ENCODE data around the gene CYP8B1.

The CYP8B1 gene

GRCh38 chr3:42875325-42876151 lies at the start of gene CYP8B1:
CYP8B1 (minus strand) TSS chr3:42875879; CDS start chr3:42875816, 63 bp downstream.
- no peak for DNase-seq

GRCh38 chr3:42923606-42924005 lies 47.9 kb upstream of the CYP8B1 start:
- no peak for DNase-seq

- DNase-seq: no peak
These were observed 39.3 kb upstream of the CYP8B1 start for GRCh38 chr3:42914771-42915515.

- no peak for DNase-seq
These were observed 35.9 kb upstream of the CYP8B1 start for GRCh38 chr3:42911551-42911950.

GRCh38 chr3:42908675-42909074 lies 33.0 kb upstream of the CYP8B1 start:
- DNase-seq: no peak

- DNase-seq: no peak
These were observed 31.1 kb upstream of the CYP8B1 start for GRCh38 chr3:42906848-42907183.

- DNase-seq: peak; percentile 15
These were observed 30.6 kb upstream of the CYP8B1 start, which contains the start of gene ZNF662 for GRCh38 chr3:42906070-42906847. ZNF662 (plus strand) TSS chr3:42906142; CDS start chr3:42908115, 1,973 bp downstream.

GRCh38 chr3:42905740-42906069 lies 30.0 kb upstream of the CYP8B1 start:
- no peak for DNase-seq

- no peak for DNase-seq
These were observed 28.4 kb upstream of the CYP8B1 start for GRCh38 chr3:42904076-42904475.

- DNase-seq: no peak
These were observed 26.6 kb upstream of the CYP8B1 start for GRCh38 chr3:42902257-42902656.

GRCh38 chr3:42901073-42901415 lies 25.4 kb upstream of the CYP8B1 start:
- DNase-seq: no peak

GRCh38 chr3:42900226-42901072 lies 24.8 kb upstream of the CYP8B1 start:
- no peak for DNase-seq

- peak; percentile 19 for DNase-seq
These were observed 23.4 kb upstream of the CYP8B1 start for GRCh38 chr3:42898896-42899675.

GRCh38 chr3:42895580-42895868 lies 19.8 kb upstream of the CYP8B1 start:
- DNase-seq: no peak

- DNase-seq: no peak
These were observed 19.3 kb upstream of the CYP8B1 start for GRCh38 chr3:42894698-42895579.

GRCh38 chr3:42892807-42893206 lies 17.1 kb upstream of the CYP8B1 start:
- no peak for DNase-seq

- DNase-seq: no peak
These were observed 16.5 kb upstream of the CYP8B1 start for GRCh38 chr3:42892169-42892568.

- DNase-seq: no peak
These were observed 15.4 kb upstream of the CYP8B1 start for GRCh38 chr3:42891042-42891441.

GRCh38 chr3:42887084-42887483 lies 11.4 kb upstream of the CYP8B1 start:
- DNase-seq: no peak

- no peak for DNase-seq
These were observed 10.7 kb upstream of the CYP8B1 start for GRCh38 chr3:42886294-42886822.

- DNase-seq: no peak
These were observed 8.6 kb upstream of the CYP8B1 start for GRCh38 chr3:42884324-42884723.
